Occipital lobe (tissue), 2 donors: ENCODE results near the gene UBR1. TPM values are rescaled to one million over a fixed set of nuclear protein-coding genes. Genes with fewer than 3 reads are reported as not detected.

Experiments used
- DNase-seq: peaks from one replicate; lab custom pipeline; 2025; lab: John Stamatoyannopoulos, UW
- total RNA-seq: library from RNA; depleted of rRNA; stranded (reverse); fragments of >200 nt; gene quantifications from one replicate; pipeline ENCODE4 v1.2.3, GENCODE V29; 2014

Gene UBR1
- total RNA-seq, 1 donor from 2014 or later: 68.3 TPM

DNA sequence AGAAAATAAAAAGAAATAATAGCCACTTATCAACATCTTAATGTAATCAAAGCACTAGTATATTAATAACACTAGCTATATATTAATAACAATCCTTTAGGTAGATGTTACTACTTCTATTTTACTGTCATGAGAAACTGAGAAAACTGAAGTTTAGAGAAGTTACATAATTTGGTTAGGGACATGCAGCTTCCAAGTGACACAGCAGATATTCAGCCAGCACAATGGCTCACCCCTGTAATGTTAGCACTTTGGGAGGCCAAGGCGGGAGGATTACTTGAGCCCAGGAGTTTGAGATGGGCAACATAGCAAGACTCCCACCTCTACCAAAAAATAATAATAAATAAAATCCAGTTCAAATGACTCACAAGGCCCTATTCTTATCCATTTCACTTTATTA lies 1.9 kb upstream of the UBR1 start:
- DNase-seq: no peak

DNA sequence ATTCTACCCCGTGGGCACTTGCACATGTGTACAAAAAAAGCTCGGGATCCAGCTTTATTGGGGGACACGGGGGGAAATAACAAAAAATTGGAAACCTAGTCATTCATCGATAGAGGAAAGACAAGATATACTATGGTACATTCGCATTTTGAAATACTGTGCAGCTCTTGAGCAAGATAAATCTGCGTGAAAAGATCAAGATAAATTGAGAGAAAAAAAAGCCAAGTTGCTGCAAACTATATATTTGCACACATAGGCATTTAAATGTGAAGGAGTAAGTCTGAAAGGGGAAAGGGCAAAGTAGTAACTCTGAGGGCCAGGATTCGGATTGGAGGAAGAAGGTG lies 620 bp upstream of the UBR1 start:
- DNase-seq: no peak

- DNase-seq: no peak
Measured at GRCh38 chr15:43105077-43105736, 631 bp downstream of the UBR1 start.

- DNase-seq: no peak
Measured at GRCh38 chr15:43104426-43104825, 1.4 kb downstream of the UBR1 start.

GRCh38 chr15:43103907-43104306 lies 1.9 kb downstream of the UBR1 start:
- no peak for DNase-seq

GRCh38 chr15:43102187-43102586 lies 3.7 kb downstream of the UBR1 start:
- DNase-seq: no peak

DNA sequence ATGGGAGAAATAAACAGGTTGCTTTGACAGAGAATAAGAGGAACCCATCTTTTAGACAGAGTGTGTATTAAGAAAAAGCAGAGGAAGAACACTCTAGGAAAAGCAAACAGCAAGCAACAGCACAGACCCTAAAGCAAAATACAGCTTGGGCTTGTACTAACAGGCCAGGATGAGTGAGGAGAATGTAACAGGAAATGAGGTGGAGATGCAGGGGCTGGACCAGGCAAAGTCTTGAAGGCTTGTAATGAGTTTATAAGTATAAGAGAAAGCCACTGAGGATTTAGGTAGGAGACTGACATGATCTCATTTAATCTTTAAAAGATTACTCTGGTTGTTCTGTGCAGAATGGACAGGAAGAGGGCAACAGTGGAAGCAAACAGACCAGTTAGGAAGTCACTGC lies 4.9 kb downstream of the UBR1 start:
- no peak for DNase-seq

DNA sequence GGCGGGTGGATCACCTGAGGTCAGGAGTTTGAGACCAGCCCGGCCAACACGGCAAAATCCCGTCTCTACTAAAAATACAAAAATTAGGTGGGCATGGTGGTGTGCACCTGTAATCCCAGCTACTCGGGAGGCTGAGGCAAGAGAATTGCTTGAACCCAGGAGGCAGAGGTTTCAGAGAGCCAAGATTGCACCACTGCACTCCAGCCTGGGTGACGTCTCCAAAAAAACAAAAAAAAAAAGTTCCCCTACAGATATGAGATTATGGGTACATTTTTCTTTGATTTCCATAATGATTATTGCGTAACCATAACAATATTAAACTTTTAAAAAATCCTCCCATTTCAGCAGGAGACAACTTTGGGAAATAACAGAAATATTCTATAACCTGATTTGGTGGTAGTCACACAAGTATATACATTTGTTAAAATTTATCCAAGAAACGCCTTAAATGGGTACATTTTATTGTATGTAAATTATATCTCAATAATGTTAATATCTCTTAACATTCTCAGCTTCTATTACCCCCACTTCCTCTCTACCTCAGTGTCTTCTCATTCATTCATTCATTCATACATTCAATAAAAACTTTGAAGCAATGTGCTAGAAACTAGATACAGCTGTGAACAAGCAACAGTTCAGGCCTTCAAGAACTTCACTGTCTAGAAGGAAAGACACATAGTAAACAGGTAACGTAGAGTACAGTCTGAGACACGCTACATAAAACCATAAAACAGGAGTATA lies 6.6 kb downstream of the UBR1 start:
- no peak for DNase-seq

DNA sequence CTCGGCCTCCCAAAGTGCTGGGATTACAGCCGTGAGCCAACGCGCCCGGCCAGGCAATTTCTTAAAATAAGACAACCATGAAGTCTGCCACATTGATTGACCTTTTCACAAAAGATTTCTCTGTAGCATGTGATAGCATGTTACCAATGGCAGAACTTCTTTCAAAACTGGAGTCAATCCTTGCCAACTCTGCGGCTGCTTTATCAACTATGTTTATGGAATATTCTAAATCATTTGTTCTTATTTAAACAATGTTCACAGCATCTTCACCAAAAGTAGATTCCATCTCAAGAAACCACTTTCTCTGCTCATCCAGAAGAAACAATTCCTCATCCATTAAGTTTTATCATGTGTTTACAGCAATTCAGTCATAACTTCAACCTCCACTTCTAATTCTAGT lies 9.4 kb downstream of the UBR1 start:
- no peak for DNase-seq

GRCh38 chr15:43095708-43096347 lies 10.0 kb downstream of the UBR1 start:
- no peak for DNase-seq

DNA sequence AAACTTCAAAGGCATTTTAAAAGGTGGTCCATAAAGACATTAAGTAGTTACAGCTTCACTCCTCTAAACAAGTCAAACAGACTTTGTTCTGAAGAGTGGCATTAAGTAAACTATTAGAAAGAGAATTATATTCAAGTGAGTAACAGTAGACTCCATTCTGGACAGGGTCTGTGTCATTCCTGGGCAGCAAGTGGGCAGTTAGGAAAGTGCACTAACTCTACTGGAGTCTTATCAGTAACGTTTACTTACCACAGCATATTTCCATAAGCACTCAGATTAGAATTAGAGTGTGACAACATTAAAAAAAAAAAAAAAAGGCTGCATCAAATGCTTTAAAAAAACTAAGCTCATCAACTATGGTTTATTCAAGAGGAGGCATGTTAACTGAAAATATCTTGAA lies 10.6 kb downstream of the UBR1 start:
- no peak for DNase-seq

GRCh38 chr15:43094416-43095030 lies 11.3 kb downstream of the UBR1 start:
- no peak for DNase-seq

GRCh38 chr15:43093026-43093425 lies 12.8 kb downstream of the UBR1 start:
- no peak for DNase-seq

DNA sequence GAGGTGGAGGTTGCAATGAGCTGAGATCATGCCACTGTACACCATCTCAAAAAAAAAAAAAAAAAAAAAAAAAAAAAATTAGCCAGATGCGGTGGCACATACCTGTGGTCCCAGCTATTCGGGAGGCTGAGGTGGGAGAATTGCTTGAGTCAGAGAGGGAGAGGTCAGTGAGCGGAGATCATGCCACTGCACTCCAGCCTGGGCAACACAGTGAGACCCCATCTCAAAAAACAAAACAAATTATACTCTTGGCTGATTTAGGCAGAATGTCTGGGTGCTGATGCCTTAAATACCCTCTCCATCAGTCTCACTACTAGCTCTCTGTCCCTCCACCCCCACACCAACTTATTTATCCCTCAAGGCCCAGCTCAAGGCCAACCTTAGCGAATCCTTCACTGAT lies 14.0 kb downstream of the UBR1 start:
- DNase-seq: no peak

DNA sequence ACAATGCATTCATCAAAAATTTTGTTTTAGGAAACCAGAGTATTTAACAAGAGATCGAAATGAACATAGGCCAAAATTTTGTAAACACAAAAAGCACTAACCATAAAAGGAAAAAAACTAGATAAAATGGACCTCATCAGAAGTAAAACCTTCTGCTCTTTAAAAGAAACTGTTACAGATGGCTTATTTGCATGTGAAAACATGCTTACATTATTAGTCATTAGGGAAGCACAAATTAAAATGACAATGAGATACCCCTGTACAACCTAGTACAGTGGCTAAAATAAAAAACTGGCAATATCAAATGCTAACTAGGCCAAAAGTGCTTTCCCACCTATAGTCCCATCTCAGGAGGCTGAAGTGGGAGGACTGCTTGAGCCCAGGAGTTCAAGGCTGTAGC lies 19.3 kb downstream of the UBR1 start:
- DNase-seq: no peak

DNA sequence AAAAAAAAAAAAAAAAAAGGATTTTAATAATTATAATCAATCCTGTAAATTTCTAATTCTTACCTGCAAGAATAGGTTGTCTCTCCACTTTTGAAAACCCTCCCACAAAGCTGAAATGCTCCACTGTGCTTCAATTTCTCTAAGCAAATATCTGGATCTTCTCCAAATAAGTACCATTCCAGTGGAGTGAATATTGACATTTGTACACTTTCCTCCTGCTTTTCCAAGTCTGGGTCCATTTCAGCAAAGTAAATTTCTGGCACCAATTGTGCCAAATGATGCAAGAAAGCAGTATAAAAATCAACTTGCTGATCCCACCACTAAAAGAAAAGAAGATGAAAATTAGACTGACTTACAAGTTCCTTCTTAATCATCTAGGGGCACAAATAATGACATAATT lies 19.9 kb downstream of the UBR1 start:
- DNase-seq: no peak

GRCh38 chr15:43082509-43082908 lies 23.3 kb downstream of the UBR1 start:
- DNase-seq: no peak

GRCh38 chr15:43081283-43081682 lies 24.6 kb downstream of the UBR1 start:
- no peak for DNase-seq

DNA sequence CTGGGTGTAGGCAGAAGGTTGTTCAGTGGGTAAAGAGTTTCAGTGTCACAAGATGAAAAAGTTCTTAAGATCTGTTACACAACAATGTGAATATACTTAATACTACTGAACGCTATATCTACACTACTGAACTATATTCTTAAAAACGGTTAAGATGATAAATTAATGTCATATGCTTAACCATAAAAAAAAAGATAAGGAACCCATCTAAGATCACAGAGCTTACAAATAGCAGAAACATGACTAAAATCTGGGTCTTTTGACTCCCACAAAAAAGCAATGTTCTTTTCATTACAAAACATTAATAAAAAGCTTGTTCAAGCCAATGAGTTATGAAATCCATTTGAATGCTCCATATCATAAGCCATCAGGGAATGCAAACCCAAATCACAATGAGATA lies 34.4 kb downstream of the UBR1 start:
- DNase-seq: no peak

GRCh38 chr15:43070893-43071292 lies 34.9 kb downstream of the UBR1 start:
- no peak for DNase-seq

DNA sequence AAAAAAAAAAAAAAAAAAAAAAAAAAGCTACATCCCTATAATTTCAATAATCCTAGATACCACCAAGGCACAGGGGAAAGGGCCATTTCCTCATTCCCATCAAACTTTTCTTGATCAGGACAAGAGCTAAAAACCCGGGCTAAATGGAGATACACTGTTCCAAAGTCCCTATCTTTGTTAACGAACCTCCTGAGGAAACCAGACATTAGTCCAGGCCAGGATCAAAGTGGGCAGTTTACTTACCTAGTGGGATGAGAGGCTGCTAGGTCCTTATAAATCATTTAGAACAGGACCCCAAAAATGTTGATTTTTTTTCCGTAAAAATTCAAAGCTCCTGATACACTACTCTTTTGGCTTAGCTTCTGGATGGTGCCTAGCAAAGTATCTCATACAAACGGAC lies 35.6 kb downstream of the UBR1 start:
- DNase-seq: no peak

GRCh38 chr15:43067717-43068461 lies 37.9 kb downstream of the UBR1 start:
- DNase-seq: no peak
